ENCODE data around the gene CHST11. TPM values are rescaled to one million over a fixed set of nuclear protein-coding genes. Genes with fewer than 3 reads are reported as not detected.

Gene CHST11
- total RNA-seq, 2 experiments from 2014 or later, result 19.1 to 21.9 TPM

Other genes starting within 250 kb of the CHST11 start
- gene TXNRD1, start 241.2 kb upstream of the CHST11 start, total RNA-seq, result 100 to 1,000 TPM; 120 to 125 TPM
- 1 to 10 TPM; 5.7 to 6.4 TPM for gene EID3, start 153.2 kb upstream of the CHST11 start, total RNA-seq

Data from activated naive CD8-positive, alpha-beta T cell treated with anti-CD3 and anti-CD28 coated beads for 36 hours (primary cell).